ENCODE measurements around the gene SLC45A2.
"Not testable (repeated sequence)": the region's sequence is repeated elsewhere in the genome, so short reads cannot be mapped to it uniquely, and the experiment has no call there.

The SLC45A2 gene

GRCh38 chr5:33964132-33964700 lies 20.3 kb downstream of the SLC45A2 start:
- DNase-seq: no peak

- no peak for DNase-seq
Observed at GRCh38 chr5:33958176-33958575, 26.3 kb downstream of the SLC45A2 start.

GRCh38 chr5:33957577-33958150 lies 26.8 kb downstream of the SLC45A2 start:
- DNase-seq: no peak

GRCh38 chr5:33952175-33952574 lies 32.3 kb downstream of the SLC45A2 start:
- DNase-seq: not testable (repeated sequence)

- DNase-seq: no peak
Observed at GRCh38 chr5:33944543-33945132, 39.9 kb downstream of the SLC45A2 start.

- no peak for DNase-seq
Observed at GRCh38 chr5:33941090-33941489, 43.4 kb downstream of the SLC45A2 start.

GRCh38 chr5:33939556-33940262 lies 44.8 kb downstream of the SLC45A2 start:
- no peak for DNase-seq

GRCh38 chr5:33938881-33939280 lies 45.6 kb downstream of the SLC45A2 start:
- DNase-seq: no peak

- DNase-seq: no peak
Observed at GRCh38 chr5:33938507-33938796, 46.0 kb downstream of the SLC45A2 start.

- no peak for DNase-seq
Observed at GRCh38 chr5:33937707-33938506, 46.6 kb downstream of the SLC45A2 start.

- no peak for DNase-seq
Observed at GRCh38 chr5:33937017-33937706, 47.3 kb downstream of the SLC45A2 start.

GRCh38 chr5:33936381-33937016 lies 48.0 kb downstream of the SLC45A2 start, which contains the start of gene RXFP3:
RXFP3 (plus strand) TSS chr5:33936386; CDS start chr5:33936741, 355 bp downstream.
- peak; percentile 31 for DNase-seq

- DNase-seq: peak; percentile 67
Observed at GRCh38 chr5:33936004-33936380, 48.5 kb downstream of the SLC45A2 start.

GRCh38 chr5:33934176-33934575 lies 50.3 kb downstream of the SLC45A2 start:
- peak; percentile 69 for DNase-seq

- DNase-seq: no peak
Observed at GRCh38 chr5:33933723-33934169, 50.7 kb downstream of the SLC45A2 start.

GRCh38 chr5:33931136-33931535 lies 53.4 kb downstream of the SLC45A2 start:
- DNase-seq: no peak

GRCh38 chr5:33929925-33930690 lies 54.4 kb downstream of the SLC45A2 start:
- DNase-seq: no peak

- no peak for DNase-seq
Observed at GRCh38 chr5:33928283-33928682, 56.2 kb downstream of the SLC45A2 start.

- no peak for DNase-seq
Observed at GRCh38 chr5:33927685-33928084, 56.8 kb downstream of the SLC45A2 start.

- no peak for DNase-seq
Observed at GRCh38 chr5:33925278-33925677, 59.2 kb downstream of the SLC45A2 start.

GRCh38 chr5:33921002-33921401 lies 63.5 kb downstream of the SLC45A2 start:
- no peak for DNase-seq

Measured in fibroblast of skin of back (primary cell).